ENCODE data around the gene INS. TPM values are rescaled to one million over a fixed set of nuclear protein-coding genes. Genes with fewer than 3 reads are reported as not detected.

Gene INS
- total RNA-seq, 1 donor from 2014 or later: not detected

- H3K27ac ChIP-seq (ENCODE audit: low read depth, low read length): no peak overlapping the region
- no peak overlapping the region for H3K4me2 ChIP-seq (ENCODE audit: low read length)
- peaks cover 13% of the 10 kb centered on the region for H3K27me3 ChIP-seq (ENCODE audit: insufficient read depth, low read length)
- no peaks in the 10 kb centered on the region for H3K4me1 Mint-ChIP-seq (ENCODE audit: low read depth, unreplicated experiment)
- H3K27me3 Mint-ChIP-seq (ENCODE audit: low read depth, unreplicated experiment): peaks cover 26% of the 10 kb centered on the region
- H4K20me1 ChIP-seq (ENCODE audit: insufficient read depth, low read length): peaks cover 15% of the 10 kb centered on the region
- no peak overlapping the region for H3K27ac Mint-ChIP-seq (ENCODE audit: unreplicated experiment)
- H3K36me3 Mint-ChIP-seq (ENCODE audit: low read depth, unreplicated experiment): no peaks in the 10 kb centered on the region
- no peaks in the 10 kb centered on the region for H3K79me2 ChIP-seq (ENCODE audit: insufficient read depth, low read length)
- H3K9me3 ChIP-seq (ENCODE audit: insufficient read depth, low read depth, low read length): no peaks in the 10 kb centered on the region
- H3K9me3 Mint-ChIP-seq (ENCODE audit: unreplicated experiment): no peaks in the 10 kb centered on the region
- no peaks in the 10 kb centered on the region for H3K4me1 ChIP-seq (ENCODE audit: insufficient read depth, low read length)
- DNase-seq (ENCODE audit: low read depth): no peak
- TF ChIP-seq CTCF (IDR thresholded peaks at IDR 0.05; ENCODE audit: insufficient read depth, low read depth, low read length) (no peak), EZH2 (IDR thresholded peaks at IDR 0.05; ENCODE audit: insufficient read depth, low read length) (no peak)
- no peak overlapping the region for H2AFZ ChIP-seq (ENCODE audit: low read depth, low read length)
- H3K4me3 ChIP-seq (ENCODE audit: insufficient read depth, low read depth, low read length): no peak overlapping the region
- H3K36me3 ChIP-seq (ENCODE audit: insufficient read depth, low read length): no peaks in the 10 kb centered on the region
- no peak overlapping the region for H3K4me3 Mint-ChIP-seq (ENCODE audit: unreplicated experiment)
- no peak for FAIRE-seq
- no peak overlapping the region for H3K9ac ChIP-seq (ENCODE audit: low read length)
These were observed 6.1 kb downstream of the INS start for GRCh38 chr11:2154889-2155288.

GRCh38 chr11:2154195-2154585, 6.8 kb downstream of the INS start:
- Mint-ChIP-seq H3K9me3 (ENCODE audit: unreplicated experiment) (no peaks in the 10 kb centered on the region), H3K4me1 (ENCODE audit: low read depth, unreplicated experiment) (no peaks in the 10 kb centered on the region), H3K27ac (ENCODE audit: unreplicated experiment) (no peak overlapping the region), H3K27me3 (ENCODE audit: low read depth, unreplicated experiment) (peaks cover 28% of the 10 kb centered on the region), H3K4me3 (ENCODE audit: unreplicated experiment) (no peak overlapping the region), H3K36me3 (ENCODE audit: low read depth, unreplicated experiment) (no peaks in the 10 kb centered on the region)
- no peak overlapping the region for H3K27ac ChIP-seq (ENCODE audit: low read depth, low read length)
- no peak overlapping the region for H3K9ac ChIP-seq (ENCODE audit: low read length)
- H3K79me2 ChIP-seq (ENCODE audit: insufficient read depth, low read length): no peaks in the 10 kb centered on the region
- H3K27me3 ChIP-seq (ENCODE audit: insufficient read depth, low read length): peaks cover 20% of the 10 kb centered on the region
- no peak overlapping the region for H3K4me3 ChIP-seq (ENCODE audit: insufficient read depth, low read depth, low read length)
- no peaks in the 10 kb centered on the region for H3K4me1 ChIP-seq (ENCODE audit: insufficient read depth, low read length)
- TF ChIP-seq CTCF (IDR thresholded peaks at IDR 0.05; ENCODE audit: insufficient read depth, low read depth, low read length) (no peak), EZH2 (IDR thresholded peaks at IDR 0.05; ENCODE audit: insufficient read depth, low read length) (no peak)
- no peak overlapping the region for H3K4me2 ChIP-seq (ENCODE audit: low read length)
- peaks cover 16% of the 10 kb centered on the region for H4K20me1 ChIP-seq (ENCODE audit: insufficient read depth, low read length)
- FAIRE-seq (no peak), DNase-seq (ENCODE audit: low read depth) (no peak)
- H3K9me3 ChIP-seq (ENCODE audit: insufficient read depth, low read depth, low read length): no peaks in the 10 kb centered on the region
- H3K36me3 ChIP-seq (ENCODE audit: insufficient read depth, low read length): no peaks in the 10 kb centered on the region
- H2AFZ ChIP-seq (ENCODE audit: low read depth, low read length): no peak overlapping the region

- TF ChIP-seq CTCF (IDR thresholded peaks at IDR 0.05; ENCODE audit: insufficient read depth, low read depth, low read length) (no peak), EZH2 (IDR thresholded peaks at IDR 0.05; ENCODE audit: insufficient read depth, low read length) (no peak)
- H3K9ac ChIP-seq (ENCODE audit: low read length): no peak overlapping the region
- Mint-ChIP-seq H3K4me1 (ENCODE audit: low read depth, unreplicated experiment) (no peaks in the 10 kb centered on the region), H3K9me3 (ENCODE audit: unreplicated experiment) (no peaks in the 10 kb centered on the region), H3K27ac (ENCODE audit: unreplicated experiment) (no peak overlapping the region), H3K4me3 (ENCODE audit: unreplicated experiment) (no peak overlapping the region), H3K27me3 (ENCODE audit: low read depth, unreplicated experiment) (peaks cover 33% of the 10 kb centered on the region), H3K36me3 (ENCODE audit: low read depth, unreplicated experiment) (no peaks in the 10 kb centered on the region)
- DNase-seq (ENCODE audit: low read depth) (no peak), FAIRE-seq (no peak)
- no peaks in the 10 kb centered on the region for H3K9me3 ChIP-seq (ENCODE audit: insufficient read depth, low read depth, low read length)
- no peaks in the 10 kb centered on the region for H3K36me3 ChIP-seq (ENCODE audit: insufficient read depth, low read length)
- H3K4me3 ChIP-seq (ENCODE audit: insufficient read depth, low read depth, low read length): no peak overlapping the region
- peaks cover 25% of the 10 kb centered on the region for H3K27me3 ChIP-seq (ENCODE audit: insufficient read depth, low read length)
- H2AFZ ChIP-seq (ENCODE audit: low read depth, low read length): no peak overlapping the region
- no peaks in the 10 kb centered on the region for H3K79me2 ChIP-seq (ENCODE audit: insufficient read depth, low read length)
- no peaks in the 10 kb centered on the region for H3K4me1 ChIP-seq (ENCODE audit: insufficient read depth, low read length)
- peaks cover 16% of the 10 kb centered on the region for H4K20me1 ChIP-seq (ENCODE audit: insufficient read depth, low read length)
- H3K27ac ChIP-seq (ENCODE audit: low read depth, low read length): no peak overlapping the region
- no peak overlapping the region for H3K4me2 ChIP-seq (ENCODE audit: low read length)
These were observed 7.3 kb downstream of the INS start for GRCh38 chr11:2153581-2154194.
